GM21390 (cell line): ENCODE data around the gene STXBP2.
"Not testable (repeated sequence)": the region's sequence is repeated elsewhere in the genome, so short reads cannot be mapped to it uniquely, and the experiment has no call there.

Source experiments
- ATAC-seq: cut with Tn5 transposase; IDR thresholded peaks from one replicate; pipeline ENCODE4 v1.9.1; 2021; ENCODE audit not compliant: unreplicated experiment

The STXBP2 gene

DNA sequence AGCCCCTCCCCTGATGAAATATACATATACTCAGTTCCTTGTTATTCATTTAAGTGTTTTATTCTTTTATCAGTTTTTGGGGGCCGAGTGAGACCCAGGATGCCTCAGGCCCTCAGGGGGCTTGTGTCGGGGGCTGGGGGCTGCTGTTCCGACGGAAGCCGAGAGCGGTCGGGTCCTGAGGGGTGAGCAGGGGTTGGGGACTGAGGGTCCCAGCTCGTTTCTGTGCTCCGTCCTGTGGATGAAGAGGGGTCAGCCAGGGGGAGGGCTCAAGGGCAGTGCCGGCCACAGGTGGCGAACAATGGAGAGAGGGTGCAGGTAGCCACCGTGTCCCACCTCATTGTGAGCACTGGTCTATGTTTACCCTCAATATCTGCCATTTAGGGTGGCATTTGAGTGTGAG lies 5.3 kb upstream of the STXBP2 start:
- ATAC-seq = no peak

DNA sequence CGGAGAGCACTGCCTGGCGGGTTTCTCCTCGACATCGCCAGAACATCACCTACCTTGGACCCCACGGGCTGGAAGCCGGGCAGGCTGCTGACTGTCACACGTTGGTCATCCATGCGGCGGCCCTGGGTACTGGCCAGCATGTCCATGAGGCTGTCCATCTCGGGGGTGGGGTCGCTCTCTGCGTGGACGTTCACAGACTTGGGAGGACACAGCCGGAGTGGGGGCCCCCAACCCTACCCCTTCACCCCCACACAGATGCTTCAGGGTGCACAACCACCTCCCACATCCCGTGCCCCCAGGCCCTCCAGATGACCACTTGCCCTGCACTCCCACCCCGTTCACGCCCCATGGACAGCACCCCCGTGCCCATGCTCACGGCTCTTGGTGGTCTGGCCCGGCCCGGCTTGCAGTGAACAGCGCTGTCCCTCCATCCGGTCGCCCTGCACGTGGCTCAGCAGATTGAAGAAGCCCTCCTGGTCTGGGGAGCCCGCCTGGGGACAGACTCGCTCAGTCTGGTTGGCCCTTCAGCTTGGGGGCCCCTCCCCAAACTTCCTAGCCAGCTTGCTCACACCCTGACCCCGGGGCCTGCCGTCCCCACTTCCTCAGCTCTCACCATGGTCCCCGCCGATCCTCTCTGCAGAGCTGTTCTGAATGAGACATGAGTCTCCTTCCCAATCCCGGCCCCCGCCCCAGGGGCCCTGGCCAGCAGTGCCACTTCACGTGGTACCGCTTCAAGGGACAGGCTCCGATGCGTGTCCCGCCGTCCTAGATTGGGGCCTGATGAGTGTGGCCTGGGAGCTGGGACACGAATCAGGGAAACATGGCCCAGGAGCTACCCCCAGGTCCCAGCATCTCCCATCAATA lies 4.3 kb upstream of the STXBP2 start:
- no peak for ATAC-seq

DNA sequence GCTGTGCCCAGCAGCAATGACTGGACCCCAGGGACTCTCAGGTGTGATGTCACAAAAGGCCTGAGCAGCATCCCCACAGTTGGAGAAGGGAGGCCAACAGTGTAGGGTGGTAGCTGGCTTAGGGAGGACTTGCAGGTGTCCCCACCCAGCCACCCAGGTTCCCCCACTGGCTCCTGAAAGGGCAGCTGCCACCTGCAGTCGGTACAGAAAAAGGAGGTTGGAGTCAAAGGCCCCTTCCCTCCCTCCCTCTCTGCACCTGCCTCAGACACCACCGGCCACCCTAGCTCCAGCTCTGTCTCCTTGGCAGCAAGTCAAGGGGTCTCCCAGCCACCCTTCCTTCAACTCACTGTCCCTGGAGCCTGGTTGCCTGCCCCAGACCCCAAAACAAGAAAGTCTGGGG lies 3.2 kb upstream of the STXBP2 start, which contains the start of gene PCP2:
PCP2 (minus strand) TSS at position 22 of the 400 bp plus-strand sequence. CDS start 262 bp downstream, outside the sequence.
- ATAC-seq = no peak

DNA sequence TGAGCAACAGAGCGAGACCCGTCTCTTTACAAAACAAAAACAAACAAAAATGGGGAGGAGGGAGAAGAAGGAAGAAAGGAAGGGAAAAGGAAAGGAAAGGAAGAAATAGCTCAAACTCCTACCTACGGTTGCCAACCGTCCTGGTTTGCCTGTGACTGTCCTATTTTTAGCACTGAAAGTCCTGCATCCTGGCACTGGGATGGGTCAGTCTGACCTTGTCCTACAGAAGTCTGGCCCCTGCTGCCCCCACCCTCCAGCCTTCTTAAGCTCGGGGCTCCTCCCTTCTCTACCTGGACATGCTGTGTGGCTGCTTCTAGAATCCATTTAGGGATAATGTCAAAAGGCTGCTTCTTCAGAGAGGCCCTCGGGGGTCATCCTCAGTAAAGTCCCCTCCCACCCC lies 1.2 kb upstream of the STXBP2 start:
- ATAC-seq = no peak

DNA sequence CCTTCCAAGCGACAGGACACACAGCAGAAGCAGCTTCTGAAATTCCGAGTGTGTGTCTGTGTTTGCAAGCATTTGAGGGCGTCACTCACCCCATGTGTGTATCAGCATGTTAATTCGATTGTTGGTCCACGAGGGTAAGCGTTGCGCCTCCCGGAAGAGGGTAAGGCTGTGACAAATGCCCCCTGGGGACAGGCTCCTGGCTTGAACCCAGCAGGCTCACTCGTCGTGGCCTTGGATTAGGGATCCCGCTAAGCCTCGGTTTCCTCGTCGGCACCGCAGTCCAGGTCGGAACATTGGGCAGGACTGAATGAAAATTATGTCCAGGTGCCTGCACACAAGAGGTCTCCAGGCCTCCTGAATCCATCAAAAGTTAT lies 606 bp upstream of the STXBP2 start:
- no peak for ATAC-seq

DNA sequence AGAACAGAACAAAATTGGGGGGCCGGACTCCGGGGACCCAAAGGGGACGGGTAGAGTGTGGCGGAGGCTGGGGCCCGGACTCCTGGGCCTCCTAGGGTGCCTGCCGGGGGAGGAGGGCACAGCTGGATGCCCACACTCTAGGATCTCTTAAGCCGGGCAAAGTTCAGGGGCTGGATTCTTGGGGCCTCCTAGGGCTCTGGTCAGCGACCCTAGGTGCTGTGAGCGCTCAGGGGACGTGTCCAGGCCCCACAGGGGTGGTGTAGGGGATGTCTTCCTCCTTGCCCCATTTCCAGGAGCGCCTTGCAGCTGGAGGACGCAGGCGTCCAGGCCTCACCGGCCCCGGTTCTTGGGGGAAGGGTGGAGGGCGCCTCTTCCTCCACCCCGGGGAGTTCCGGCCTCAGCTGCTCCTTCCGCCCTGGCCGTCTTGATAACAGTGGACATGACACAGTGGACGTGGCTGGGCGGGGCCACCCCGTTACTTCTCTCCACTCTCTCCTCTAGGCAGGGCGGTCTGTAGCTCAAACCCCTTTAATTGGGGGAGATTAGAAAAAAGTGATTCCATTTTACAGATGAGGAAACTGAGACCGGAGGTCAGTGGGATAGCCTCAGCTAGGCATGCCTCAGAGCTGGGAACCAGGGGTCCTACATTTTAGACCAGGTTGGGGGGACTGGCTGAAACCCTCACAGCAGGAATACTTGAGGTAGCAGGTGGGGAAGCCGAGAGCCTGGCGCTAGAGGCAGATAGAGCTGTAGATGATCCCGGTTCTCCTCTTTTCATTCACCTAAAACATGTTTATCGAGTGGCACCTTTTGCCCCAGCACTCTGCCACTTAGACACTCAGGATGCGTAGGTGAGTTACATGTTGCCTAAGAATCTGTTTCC lies 705 bp downstream of the STXBP2 start:
- peak; percentile 24 for ATAC-seq

DNA sequence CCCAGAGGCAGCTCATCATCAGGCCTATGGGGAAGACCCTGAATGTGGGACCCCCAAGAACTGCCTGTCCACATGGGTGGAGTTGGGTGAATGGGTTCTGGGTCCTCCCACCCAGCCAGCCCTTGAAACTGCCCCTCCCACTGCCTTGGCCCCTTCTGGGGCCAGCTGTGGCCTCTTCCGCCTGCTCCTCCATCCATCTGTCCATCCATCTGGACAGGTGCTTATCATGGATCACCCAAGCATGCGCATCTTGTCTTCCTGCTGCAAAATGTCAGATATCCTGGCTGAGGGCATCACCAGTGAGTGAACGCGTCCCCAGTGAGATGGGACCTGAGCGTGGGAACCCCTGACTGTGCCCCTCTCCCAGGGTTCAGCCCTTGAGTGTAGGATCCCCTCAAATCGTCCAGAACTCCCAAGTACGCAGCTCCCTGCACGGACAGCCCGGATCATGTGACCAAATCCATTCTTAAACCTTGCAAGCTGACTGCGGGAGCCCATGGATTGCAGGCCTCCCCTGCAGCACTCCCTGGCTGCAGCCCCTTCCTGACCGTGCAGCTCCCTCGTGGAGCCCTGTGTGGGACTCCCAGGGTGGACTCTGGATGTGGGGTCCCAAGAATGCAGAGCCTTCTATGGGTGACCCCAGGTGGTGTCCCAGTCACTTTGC lies 2.0 kb downstream of the STXBP2 start:
- no peak for ATAC-seq

DNA sequence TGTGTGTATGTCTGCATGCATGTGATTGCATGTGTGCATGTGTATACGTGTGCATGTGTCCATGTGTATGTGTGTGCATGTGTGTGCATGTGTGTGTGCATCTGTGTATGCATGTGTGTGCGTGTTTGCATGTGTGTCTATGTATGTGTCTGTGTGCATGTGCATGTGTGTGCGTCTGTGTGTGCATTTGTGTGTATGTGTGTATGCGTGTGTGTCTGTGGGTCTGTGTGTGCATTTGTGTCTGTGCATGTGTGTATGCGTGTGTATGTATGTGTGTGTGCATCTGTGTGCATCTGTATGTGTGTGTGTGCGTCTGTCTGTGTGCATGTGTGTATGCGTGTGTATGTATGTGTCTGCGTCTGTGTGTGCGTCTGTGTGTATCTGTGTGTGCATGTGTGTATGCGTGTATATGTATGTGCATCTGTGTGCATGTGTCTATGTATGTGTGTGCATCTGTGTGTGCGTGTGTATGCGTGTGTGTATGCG lies 3.0 kb downstream of the STXBP2 start:
- ATAC-seq = no peak

- no peak for ATAC-seq
Measured at GRCh38 chr19:7640803-7641202, 3.9 kb downstream of the STXBP2 start.

DNA sequence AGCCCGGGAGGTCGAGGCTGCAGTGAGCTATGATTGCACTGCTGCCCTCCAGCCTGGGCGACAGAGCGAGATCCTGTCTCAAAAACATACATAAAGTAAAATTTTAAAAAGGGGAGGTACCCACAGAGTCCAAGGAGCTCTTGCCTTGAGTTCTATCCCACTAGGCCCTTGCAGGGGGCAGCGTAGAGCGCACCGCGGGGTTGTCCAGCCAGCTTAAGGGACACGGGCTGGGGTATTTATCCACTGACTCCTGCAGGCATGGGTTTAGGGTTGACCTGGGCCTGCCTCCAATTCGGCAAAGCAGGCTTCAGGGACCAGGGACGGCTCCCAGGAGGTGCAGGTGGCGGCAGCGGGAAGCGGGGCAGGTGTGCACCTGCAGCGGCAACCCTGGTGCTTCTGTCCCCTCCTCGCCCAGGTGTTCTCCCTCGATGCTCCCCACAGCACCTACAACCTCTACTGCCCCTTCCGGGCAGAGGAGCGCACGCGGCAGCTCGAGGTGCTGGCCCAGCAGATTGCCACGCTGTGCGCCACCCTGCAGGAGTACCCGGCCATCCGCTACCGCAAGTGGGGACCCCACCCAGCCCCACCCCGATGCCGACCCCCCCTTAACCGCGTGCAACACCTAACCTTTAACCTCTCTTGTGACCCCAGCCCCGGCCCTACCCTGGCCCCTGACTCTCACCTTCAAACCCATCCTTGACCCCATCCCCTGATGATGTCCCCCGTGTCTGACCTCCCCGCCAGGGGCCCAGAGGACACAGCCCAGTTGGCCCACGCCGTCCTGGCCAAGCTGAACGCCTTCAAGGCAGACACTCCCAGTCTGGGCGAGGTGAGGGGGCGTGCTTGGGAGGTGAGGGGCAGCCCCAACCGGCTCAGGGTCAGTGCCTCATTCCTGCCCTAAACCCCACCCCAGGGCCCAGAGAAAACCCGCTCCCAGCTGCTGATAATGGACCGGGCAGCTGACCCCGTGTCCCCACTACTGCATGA lies 4.7 kb downstream of the STXBP2 start:
- no peak for ATAC-seq

DNA sequence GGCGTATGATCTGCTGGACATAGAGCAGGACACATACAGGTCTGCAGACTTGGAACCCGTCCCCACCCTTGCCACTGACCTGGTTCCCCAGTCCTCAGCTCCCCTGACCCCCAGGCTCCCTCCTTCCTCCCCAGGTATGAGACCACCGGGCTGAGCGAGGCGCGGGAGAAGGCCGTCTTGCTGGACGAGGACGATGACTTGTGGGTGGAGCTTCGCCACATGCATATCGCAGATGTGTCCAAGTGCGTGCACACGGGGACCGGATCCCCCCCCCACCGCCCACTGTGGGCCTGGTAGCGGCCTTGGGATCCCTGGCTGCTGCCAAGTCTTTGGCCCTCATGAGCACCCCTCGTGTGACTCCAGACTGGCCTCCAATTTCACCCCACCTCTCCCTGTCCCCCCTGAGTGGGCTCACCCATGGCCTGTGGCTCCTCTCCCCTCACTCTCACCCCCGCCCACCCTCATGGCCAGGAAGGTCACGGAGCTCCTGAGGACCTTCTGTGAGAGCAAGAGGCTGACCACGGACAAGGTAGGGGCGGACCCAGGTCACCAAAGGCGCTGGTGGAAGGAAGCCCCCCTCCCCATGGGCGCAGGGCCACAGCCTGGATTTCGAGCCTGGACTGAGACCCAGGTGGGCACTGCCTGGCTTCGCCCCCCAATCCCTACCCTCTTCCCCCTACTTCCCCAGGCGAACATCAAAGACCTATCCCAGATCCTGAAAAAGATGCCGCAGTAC lies 5.6 kb downstream of the STXBP2 start:
- no peak for ATAC-seq

DNA sequence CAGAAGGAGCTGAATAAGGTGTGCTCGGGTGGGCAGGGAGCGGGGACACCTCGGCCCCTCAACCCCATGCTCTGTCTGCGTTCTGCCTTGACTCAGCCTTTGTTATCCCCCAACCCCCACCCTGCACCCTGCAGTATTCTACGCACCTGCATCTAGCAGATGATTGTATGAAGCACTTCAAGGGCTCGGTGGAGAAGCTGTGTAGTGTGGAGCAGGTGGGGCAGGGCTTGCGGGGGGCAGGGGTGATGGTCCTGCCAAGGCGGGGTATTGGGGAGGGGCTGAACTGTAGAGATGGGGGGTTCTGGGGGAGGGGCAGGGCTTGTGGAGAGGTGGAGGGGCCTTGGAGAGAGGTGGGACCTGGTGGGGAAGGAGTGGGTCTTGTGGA lies 6.1 kb downstream of the STXBP2 start:
- no peak for ATAC-seq

- not testable (repeated sequence) for ATAC-seq
Measured at GRCh38 chr19:7643629-7644549, 7.0 kb downstream of the STXBP2 start.

- ATAC-seq = no peak
Measured at GRCh38 chr19:7644550-7644877, 7.6 kb downstream of the STXBP2 start.

- no peak for ATAC-seq
Measured at GRCh38 chr19:7645163-7645562, 8.3 kb downstream of the STXBP2 start.

DNA sequence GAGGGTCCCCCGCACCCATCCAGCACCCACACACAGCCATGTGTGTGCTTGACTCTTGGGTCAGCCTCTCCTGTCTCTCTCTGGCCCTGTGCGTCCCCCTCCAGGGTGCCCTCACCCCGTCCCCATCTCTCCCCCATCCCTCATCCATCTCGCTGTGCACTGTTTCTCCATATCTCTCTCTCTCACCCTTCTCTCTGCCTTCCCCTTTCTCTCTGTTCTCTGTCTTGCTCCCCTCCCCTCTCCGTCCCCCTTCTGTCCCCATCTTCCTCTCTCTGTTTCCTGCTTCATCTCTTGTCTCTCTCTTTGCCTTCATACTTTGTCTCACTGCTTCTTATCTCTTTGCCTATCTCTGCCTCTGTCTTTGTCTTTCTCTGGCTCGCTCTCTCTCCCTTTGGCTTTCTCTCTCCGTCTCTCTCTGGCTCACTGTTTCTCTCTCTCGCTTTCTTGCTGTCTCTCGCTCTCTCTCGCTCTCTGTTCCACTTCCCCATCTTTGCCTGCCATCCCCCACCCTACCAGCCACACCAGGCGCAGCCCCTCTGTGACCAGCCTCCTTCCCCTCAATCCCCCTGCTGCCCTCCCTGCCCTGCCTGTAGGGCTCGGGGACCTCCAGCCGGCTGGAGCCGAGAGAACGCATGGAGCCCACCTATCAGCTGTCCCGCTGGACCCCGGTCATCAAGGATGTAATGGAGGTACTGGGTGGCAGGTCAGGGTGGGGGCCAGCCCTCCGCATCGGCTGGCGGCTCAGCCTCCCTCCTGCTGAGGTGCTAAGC lies 8.9 kb downstream of the STXBP2 start:
- ATAC-seq = no peak

- ATAC-seq = no peak
Measured at GRCh38 chr19:7646426-7646700, 9.5 kb downstream of the STXBP2 start.

- no peak for ATAC-seq
Measured at GRCh38 chr19:7647156-7647555, 10.2 kb downstream of the STXBP2 start.
